GM18951 (cell line): Measurements from ENCODE around the gene FDXR.

Experiments
- POLR2A ChIP-seq: IDR thresholded peaks from 4 replicates; pipeline ENCODE4 v1.6.1; 2011; ENCODE audit warnings: mild to moderate bottlenecking; ENCODE audit not compliant: insufficient read length, insufficient read depth; ENCODE audit errors: extremely low read depth
- in situ Hi-C: fragments of 300-500 bp; cut with MboI; formaldehyde crosslinking; loops from one replicate; pipeline ENCODE4 v1.12.0; 2022; ENCODE audit warnings: low sequenced_read_pairs, mixed read lengths, inconsistent platforms; ENCODE audit not compliant: unreplicated experiment

FDXR gene

GRCh38 chr17:74852237-74853047 lies 20.4 kb downstream of the FDXR start:
- TF ChIP-seq POLR2A = no peak
- in situ Hi-C loops = no loop called here

- in situ Hi-C loops = no loop called here
Observed at GRCh38 chr17:74851612-74852236, 21.1 kb downstream of the FDXR start.

GRCh38 chr17:74850914-74851313 lies 21.9 kb downstream of the FDXR start:
- in situ Hi-C loops = no loop called here
- TF ChIP-seq POLR2A = no peak

More at GRCh38 chr17:74851612-74852236, 21.1 kb downstream of the FDXR start:
- TF ChIP-seq POLR2A = no peak

- no peak for TF ChIP-seq POLR2A
- in situ Hi-C loops = no loop called here
Observed at GRCh38 chr17:74850310-74850709, 22.5 kb downstream of the FDXR start.

GRCh38 chr17:74848656-74849399 lies 24.0 kb downstream of the FDXR start:
- in situ Hi-C loops = no loop called here
- TF ChIP-seq POLR2A = no peak

GRCh38 chr17:74846621-74847020 lies 26.2 kb downstream of the FDXR start:
- TF ChIP-seq POLR2A = no peak
- in situ Hi-C loops = no loop called here

GRCh38 chr17:74843352-74843627 lies 29.5 kb downstream of the FDXR start:
- TF ChIP-seq POLR2A = no peak
- in situ Hi-C loops = no loop called here

GRCh38 chr17:74842599-74843351 lies 30.0 kb downstream of the FDXR start:
- in situ Hi-C loops = no loop called here
- TF ChIP-seq POLR2A = no peak

- TF ChIP-seq POLR2A = no peak
Observed at GRCh38 chr17:74842146-74842598, 30.6 kb downstream of the FDXR start.

GRCh38 chr17:74840989-74841666 lies 31.7 kb downstream of the FDXR start:
- TF ChIP-seq POLR2A = no peak
- in situ Hi-C loops = no loop called here

More at GRCh38 chr17:74842146-74842598, 30.6 kb downstream of the FDXR start:
- in situ Hi-C loops = no loop called here

GRCh38 chr17:74839990-74840852 lies 32.6 kb downstream of the FDXR start:
- in situ Hi-C loops = no loop called here
- no peak for TF ChIP-seq POLR2A

GRCh38 chr17:74838274-74838673 lies 34.5 kb downstream of the FDXR start:
- no peak for TF ChIP-seq POLR2A
- in situ Hi-C loops = no loop called here
